Liver (tissue), 3 donors: ENCODE results near the gene GMPS.
"Not testable (repeated sequence)": the region's sequence is repeated elsewhere in the genome, so short reads cannot be mapped to it uniquely, and the experiment has no call there.

Source experiments
- JUND ChIP-seq, 2 donors: IDR thresholded peaks; 2 replicates each; pipeline ENCODE4 v1.6.1; 2016; ENCODE audit warnings: antibody characterized with exemption in 2 of 2
- TAF1 ChIP-seq: conservative IDR thresholded peaks from 2 replicates; pipeline ENCODE4 v1.6.1; 2016; ENCODE audit warnings: antibody characterized with exemption, mild to moderate bottlenecking
- TF ChIP-seq, protein P1 (sequence below): IDR thresholded peaks from 2 replicates; pipeline ENCODE4 v1.6.1; 2016; ENCODE audit warnings: antibody characterized with exemption
- TF ChIP-seq, protein P2 (sequence below): fragments of 150-350 bp; IDR thresholded peaks from 2 replicates; pipeline ENCODE4 v1.5.1; 2017; ENCODE audit warnings: improper control_type of control experiment, low read depth, low read length; ENCODE audit not compliant: missing input control
- donor health status: healthy.
- donor health status: healthy.

DNA sequence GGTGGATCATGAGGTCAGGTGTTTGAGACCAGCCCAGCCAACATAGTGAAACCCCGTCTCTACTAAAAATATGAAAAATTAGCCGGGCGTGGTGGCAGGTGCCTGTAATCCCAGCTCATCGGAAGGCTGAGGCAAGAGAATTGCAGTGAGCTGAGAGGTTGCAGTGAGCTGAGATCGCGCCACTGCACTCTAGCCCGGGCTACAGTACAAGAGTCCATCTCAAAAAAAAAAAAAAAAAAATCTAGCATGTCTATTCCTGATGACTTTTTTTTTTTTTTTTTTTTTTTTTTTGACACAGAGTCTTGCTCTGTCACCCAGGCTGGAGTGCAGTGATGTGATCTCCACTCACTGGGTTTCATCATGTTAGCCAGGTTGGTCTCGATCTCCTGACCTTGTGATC is 15.9 kb downstream of the GMPS start:
- TF ChIP-seq, protein P1, sequence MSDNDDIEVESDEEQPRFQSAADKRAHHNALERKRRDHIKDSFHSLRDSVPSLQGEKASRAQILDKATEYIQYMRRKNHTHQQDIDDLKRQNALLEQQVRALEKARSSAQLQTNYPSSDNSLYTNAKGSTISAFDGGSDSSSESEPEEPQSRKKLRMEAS, result not testable (repeated sequence)
- TF ChIP-seq, protein P2, sequence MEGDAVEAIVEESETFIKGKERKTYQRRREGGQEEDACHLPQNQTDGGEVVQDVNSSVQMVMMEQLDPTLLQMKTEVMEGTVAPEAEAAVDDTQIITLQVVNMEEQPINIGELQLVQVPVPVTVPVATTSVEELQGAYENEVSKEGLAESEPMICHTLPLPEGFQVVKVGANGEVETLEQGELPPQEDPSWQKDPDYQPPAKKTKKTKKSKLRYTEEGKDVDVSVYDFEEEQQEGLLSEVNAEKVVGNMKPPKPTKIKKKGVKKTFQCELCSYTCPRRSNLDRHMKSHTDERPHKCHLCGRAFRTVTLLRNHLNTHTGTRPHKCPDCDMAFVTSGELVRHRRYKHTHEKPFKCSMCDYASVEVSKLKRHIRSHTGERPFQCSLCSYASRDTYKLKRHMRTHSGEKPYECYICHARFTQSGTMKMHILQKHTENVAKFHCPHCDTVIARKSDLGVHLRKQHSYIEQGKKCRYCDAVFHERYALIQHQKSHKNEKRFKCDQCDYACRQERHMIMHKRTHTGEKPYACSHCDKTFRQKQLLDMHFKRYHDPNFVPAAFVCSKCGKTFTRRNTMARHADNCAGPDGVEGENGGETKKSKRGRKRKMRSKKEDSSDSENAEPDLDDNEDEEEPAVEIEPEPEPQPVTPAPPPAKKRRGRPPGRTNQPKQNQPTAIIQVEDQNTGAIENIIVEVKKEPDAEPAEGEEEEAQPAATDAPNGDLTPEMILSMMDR, result not testable (repeated sequence)
- not testable (repeated sequence) for TF ChIP-seq JUND (IDR thresholded peaks at IDR 0.05); TAF1
